Activated naive CD4-positive, alpha-beta T cell treated with anti-CD3 and anti-CD28 coated beads, Interleukin-2, amount 10 ng/mL, durations not matched to agents 7 days and 5 days (primary cell): ENCODE measurements around the gene PRRT4.

Experiments
- CTCF ChIA-PET: fragments of 350-600 bp; sonication (Branson Sonifier 250); formaldehyde crosslinking; loops from one replicate; lab custom pipeline; 2021; ENCODE audit warnings: antibody characterized with exemption; lab: Charles Lee
- DNase-seq: peaks from one replicate; pipeline ENCODE4 v3.0.0-alpha.2; 2020
- H3K27ac Mint-ChIP-seq: one replicate; pipeline ENCODE4 v1.8.0; 2021; ENCODE audit warnings: mild to moderate bottlenecking, moderate library complexity, mixed read lengths
- H3K27me3 Mint-ChIP-seq: one replicate; pipeline ENCODE4 v1.8.0; 2021; ENCODE audit warnings: mild to moderate bottlenecking, mixed read lengths
- H3K36me3 Mint-ChIP-seq: one replicate; pipeline ENCODE4 v1.8.0; 2021; ENCODE audit warnings: mixed read lengths
- H3K4me1 Mint-ChIP-seq: one replicate; pipeline ENCODE4 v1.8.0; 2021; ENCODE audit warnings: mixed read lengths
- H3K4me3 Mint-ChIP-seq: one replicate; pipeline ENCODE4 v1.8.0; 2021; ENCODE audit warnings: mild to moderate bottlenecking, moderate library complexity, mixed read lengths
- H3K9me3 Mint-ChIP-seq: one replicate; pipeline ENCODE4 v1.8.0; 2021; ENCODE audit warnings: mixed read lengths

The PRRT4 gene

DNA sequence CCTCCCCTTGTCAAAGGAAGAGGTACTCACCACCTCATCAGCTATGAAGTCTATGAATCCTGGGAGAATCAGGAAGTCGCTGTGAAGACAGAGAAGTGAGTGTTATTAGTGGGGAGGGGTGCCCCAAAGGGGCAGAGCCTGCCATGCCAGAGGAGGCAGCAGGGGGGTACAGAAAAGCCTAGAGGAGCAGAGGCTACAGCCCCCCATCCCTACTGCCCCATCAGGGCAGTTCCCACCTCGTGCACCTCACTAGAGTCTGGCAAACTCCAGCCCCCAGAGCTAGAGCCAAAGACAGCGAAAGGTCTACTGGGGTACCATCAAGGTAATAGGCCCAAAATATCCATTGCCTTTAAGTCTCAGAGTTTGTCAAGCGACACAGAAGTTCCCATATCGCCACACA lies 42.2 kb upstream of the PRRT4 start:
- peaks cover 20% of the 10 kb centered on the region for H3K36me3 Mint-ChIP-seq
- H3K9me3 Mint-ChIP-seq = no peaks in the 10 kb centered on the region
- peaks cover 21% of the 10 kb centered on the region for H3K27me3 Mint-ChIP-seq
- peaks cover 46% of the 10 kb centered on the region for H3K4me1 Mint-ChIP-seq
- H3K4me3 Mint-ChIP-seq = no peak overlapping the region
- H3K27ac Mint-ChIP-seq = no peak overlapping the region
- no peak for DNase-seq
- CTCF ChIA-PET = interaction anchor here (1.2 to 8.1 kb wide), 4 partner anchors 13 to 22 kb away, joined by 3 to 164 read pairs (median 9); no protein-coding TSS in a partner anchor

DNA sequence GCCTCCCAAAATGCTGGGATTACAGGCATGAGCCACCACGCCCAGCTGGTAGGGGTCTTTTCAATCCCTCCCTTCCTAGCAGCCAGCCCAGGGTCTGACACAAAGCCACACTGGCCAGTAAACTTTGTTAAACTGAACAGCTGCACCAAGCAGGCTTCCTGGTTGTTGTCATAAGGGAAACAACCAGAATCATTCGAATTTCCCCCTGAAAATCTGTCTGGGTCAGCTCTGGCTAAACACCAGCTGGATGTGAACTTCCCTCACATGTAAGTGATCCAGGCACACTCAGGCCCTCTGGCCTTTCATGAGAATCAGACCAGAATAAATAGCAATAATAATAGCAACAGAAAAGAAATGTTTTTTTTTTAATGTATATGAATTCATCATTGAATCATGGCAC lies 40.9 kb upstream of the PRRT4 start:
- no peak overlapping the region for H3K27ac Mint-ChIP-seq
- no peak for DNase-seq
- CTCF ChIA-PET = interaction anchor here (1.3 to 8.1 kb wide), 3 partner anchors 12 to 24 kb away, joined by 3 to 164 read pairs (median 15); no protein-coding TSS in a partner anchor
- H3K4me3 Mint-ChIP-seq = no peak overlapping the region
- peaks cover 30% of the 10 kb centered on the region for H3K36me3 Mint-ChIP-seq
- peaks cover 36% of the 10 kb centered on the region for H3K4me1 Mint-ChIP-seq
- H3K9me3 Mint-ChIP-seq = no peaks in the 10 kb centered on the region
- H3K27me3 Mint-ChIP-seq = peaks cover 12% of the 10 kb centered on the region

DNA sequence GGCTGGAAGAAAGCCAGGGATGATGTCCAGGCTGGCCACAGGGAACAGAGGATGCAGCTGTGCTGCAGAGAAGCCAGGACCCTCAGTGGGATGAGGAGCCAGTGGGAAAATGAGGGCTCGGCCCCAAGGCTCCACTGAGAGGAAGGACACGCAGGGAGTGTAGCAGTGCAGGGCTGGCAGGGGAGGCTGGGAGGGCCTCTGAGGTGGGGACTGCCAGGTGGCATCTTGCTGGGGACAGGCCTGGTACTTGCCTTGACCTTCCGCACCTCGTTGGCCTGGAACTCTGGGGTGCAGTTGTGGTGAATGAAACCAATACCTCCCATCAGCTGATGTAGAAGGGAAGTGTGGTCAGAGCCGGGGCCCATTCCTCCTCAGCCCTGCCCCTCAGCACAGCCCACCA lies 39.1 kb upstream of the PRRT4 start:
- no peaks in the 10 kb centered on the region for H3K27me3 Mint-ChIP-seq
- CTCF ChIA-PET = interaction anchor here (0.9 to 8.1 kb wide), 5 partner anchors 11 to 74 kb away, joined by 4 to 164 read pairs (median 6); no protein-coding TSS in a partner anchor
- peaks cover 38% of the 10 kb centered on the region for H3K36me3 Mint-ChIP-seq
- DNase-seq = no peak
- H3K9me3 Mint-ChIP-seq = no peaks in the 10 kb centered on the region
- H3K4me1 Mint-ChIP-seq = peaks cover 24% of the 10 kb centered on the region
- no peak overlapping the region for H3K4me3 Mint-ChIP-seq
- H3K27ac Mint-ChIP-seq = no peak overlapping the region

DNA sequence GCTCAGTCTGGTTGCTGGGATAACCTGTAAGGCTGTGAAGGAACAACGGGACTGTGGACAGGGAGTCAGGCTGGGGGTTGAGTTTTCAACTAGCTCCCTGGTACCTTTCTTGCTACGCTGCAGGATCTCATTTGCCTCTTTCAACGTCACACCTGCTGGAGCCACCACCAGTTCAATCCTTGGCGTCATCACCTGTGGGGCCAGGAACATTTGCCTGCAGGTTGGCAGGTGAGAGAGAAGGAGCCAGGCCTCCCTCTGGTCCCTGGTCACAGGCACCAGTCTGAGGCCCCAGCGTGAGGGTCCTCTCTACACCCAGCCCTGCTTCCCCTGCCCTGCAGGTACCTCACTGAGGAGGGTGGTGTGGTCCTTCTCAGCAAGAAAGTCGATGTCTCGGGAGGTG lies 38.5 kb upstream of the PRRT4 start:
- DNase-seq = no peak
- no peak overlapping the region for H3K4me3 Mint-ChIP-seq
- H3K27me3 Mint-ChIP-seq = no peaks in the 10 kb centered on the region
- H3K9me3 Mint-ChIP-seq = no peaks in the 10 kb centered on the region
- CTCF ChIA-PET = interaction anchor here (0.7 to 8.1 kb wide), 8 partner anchors 8 to 75 kb away, joined by 3 to 164 read pairs (median 6); no protein-coding TSS in a partner anchor
- peaks cover 23% of the 10 kb centered on the region for H3K4me1 Mint-ChIP-seq
- H3K27ac Mint-ChIP-seq = no peak overlapping the region
- H3K36me3 Mint-ChIP-seq = peaks cover 38% of the 10 kb centered on the region

DNA sequence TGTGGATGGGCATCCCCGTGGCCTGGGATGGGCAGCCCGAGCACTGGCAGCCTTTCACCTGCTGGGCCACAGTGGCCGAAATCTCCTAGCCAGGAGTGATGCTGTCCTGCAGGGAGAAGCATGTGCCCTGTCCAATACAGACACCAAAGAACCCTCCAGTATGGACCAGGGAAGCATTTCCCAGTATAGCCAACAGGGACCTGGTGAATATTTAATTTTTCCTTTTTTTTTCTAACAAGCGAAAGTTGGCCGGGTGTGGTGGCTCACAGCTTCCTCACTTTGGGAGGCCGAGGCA lies 37.3 kb upstream of the PRRT4 start:
- DNase-seq = no peak
- Mint-ChIP-seq H3K4me3 (no peak overlapping the region), H3K27me3 (no peaks in the 10 kb centered on the region), H3K9me3 (no peaks in the 10 kb centered on the region), H3K27ac (no peak overlapping the region), H3K36me3 (peaks cover 38% of the 10 kb centered on the region), H3K4me1 (peaks cover 10% of the 10 kb centered on the region)
- CTCF ChIA-PET = interaction anchor here (1.3 to 8.1 kb wide), 14 partner anchors 10 to 76 kb away, joined by 3 to 164 read pairs (median 8); no protein-coding TSS in a partner anchor

DNA sequence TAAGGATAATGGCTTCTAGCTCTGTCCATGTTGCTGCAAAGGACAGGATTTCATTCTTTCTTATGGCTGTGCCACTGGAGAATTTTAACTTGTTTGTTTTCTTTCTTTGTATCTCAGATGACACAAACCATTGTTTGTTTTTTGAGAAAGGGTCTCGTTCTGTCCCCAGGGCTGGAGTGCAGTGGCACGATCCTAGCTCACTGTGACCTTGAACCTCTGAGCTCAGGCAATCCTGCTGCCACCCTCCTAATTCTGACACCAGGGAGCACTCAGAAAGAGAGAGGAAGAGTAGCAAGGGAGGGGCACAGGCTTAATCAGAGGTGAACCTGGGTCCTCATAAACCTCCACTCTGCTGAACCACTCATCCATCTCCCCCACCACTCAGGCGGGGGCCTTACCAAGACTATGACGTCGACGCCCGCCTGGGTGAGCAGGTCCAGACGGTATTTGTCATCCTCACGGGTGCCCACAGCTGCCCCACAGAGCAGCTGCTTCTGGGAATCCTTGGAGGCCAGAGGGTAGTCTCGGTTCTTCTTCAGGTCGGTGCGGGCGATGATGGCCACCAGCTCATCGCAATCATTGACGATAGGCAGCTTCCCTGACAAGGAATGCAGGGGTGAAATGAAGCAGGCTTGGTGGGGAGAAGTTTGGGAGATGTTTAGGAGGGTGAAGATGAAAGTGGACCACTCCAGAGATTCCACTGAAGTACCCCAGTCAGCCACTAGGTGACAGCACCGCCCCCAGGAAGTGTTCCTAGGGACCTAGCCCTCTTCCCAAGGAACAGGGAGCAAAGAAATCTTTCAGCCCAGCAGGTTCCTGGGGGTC lies 36.7 kb upstream of the PRRT4 start:
- peak; percentile 62 for DNase-seq
- Mint-ChIP-seq H3K36me3 (peaks cover 36% of the 10 kb centered on the region), H3K9me3 (no peaks in the 10 kb centered on the region), H3K4me1 (peaks cover 6% of the 10 kb centered on the region), H3K27me3 (no peaks in the 10 kb centered on the region), H3K27ac (no peak overlapping the region), H3K4me3 (no peak overlapping the region)
- CTCF ChIA-PET = interaction anchor here (1.0 to 8.1 kb wide), 17 partner anchors 9 to 62 kb away, joined by 3 to 164 read pairs (median 7); no protein-coding TSS in a partner anchor

DNA sequence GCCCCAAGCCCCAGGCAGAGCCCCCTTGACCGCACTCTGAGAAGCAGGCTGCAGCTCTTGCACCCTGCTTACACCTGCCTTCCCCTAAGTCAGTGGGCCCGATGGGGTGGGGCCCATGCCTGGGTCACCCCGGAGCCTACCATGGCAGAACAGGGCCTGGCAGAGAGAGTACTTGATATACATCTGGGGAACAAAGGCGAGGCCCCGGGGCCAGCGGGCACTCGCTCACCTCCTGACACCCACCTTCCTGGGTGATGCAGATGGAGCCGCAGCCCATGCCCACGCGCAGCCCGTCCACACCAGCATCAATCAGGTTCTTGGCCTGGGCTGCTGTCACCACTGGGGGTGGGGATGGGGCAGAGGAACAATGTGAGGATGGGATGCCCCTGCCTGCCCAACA lies 34.9 kb upstream of the PRRT4 start:
- H3K27me3 Mint-ChIP-seq = no peaks in the 10 kb centered on the region
- H3K27ac Mint-ChIP-seq = no peak overlapping the region
- H3K36me3 Mint-ChIP-seq = peaks cover 27% of the 10 kb centered on the region
- no peaks in the 10 kb centered on the region for H3K9me3 Mint-ChIP-seq
- CTCF ChIA-PET = interaction anchor here (0.6 to 2.7 kb wide), 5 partner anchors 23 to 64 kb away, joined by 3 to 24 read pairs (median 5); no protein-coding TSS in a partner anchor
- no peak for DNase-seq
- H3K4me3 Mint-ChIP-seq = no peak overlapping the region
- H3K4me1 Mint-ChIP-seq = no peaks in the 10 kb centered on the region

DNA sequence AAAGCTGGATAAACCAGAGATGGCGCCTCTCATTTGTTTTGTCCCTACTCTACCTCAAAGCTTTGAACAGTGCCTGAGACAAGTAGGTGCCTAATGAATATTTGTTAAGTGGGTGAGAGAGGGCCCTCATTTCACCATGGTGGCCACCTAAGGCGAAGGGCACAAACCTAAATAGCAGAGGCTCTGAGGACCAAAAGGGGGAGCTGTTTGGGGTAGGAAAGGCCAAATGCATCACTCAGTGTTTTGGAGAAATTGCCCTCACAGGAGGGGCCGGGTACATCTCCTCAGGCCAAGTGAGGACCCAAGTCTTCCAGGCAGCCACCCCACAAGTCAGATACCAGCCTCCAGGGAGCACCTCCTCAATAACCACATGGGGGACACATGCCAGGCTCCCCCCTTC lies 34.3 kb upstream of the PRRT4 start:
- no peak for DNase-seq
- H3K36me3 Mint-ChIP-seq = peaks cover 24% of the 10 kb centered on the region
- CTCF ChIA-PET = interaction anchor here (1.0 to 2.3 kb wide), 5 partner anchors 9 to 48 kb away, joined by 4 to 6 read pairs (median 5); no protein-coding TSS in a partner anchor
- H3K4me3 Mint-ChIP-seq = no peak overlapping the region
- no peaks in the 10 kb centered on the region for H3K9me3 Mint-ChIP-seq
- no peaks in the 10 kb centered on the region for H3K4me1 Mint-ChIP-seq
- H3K27me3 Mint-ChIP-seq = no peaks in the 10 kb centered on the region
- H3K27ac Mint-ChIP-seq = no peak overlapping the region

DNA sequence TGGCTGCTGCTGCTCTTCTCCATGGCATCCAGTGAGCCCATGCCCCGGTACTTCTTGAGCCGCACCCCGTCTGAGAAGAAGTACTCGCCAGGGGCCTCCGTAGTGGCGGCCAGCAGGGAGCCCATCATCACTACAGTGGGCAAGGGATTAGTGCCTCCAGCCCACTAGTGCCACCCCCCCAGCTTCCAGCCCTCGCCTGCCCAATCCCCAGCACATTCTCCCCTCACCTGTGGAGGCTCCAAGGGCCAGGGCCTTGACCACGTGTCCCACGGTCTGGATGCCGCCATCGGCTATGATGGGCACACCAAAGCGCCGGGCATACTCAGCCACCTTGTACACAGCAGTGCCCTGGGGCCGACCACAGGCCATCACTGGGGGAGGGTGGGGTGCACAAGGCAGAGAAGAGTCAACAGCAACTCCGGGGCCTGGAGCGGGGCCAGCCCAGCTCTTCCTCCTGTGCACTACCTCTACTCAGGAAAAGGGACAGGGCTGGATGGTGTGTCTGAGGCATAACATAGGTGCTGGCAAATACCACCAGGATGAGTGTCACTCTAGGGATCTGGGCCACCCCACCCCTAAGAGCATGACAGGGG lies 33.5 kb upstream of the PRRT4 start:
- CTCF ChIA-PET = interaction anchor here (1.0 to 2.3 kb wide), 6 partner anchors 8 to 47 kb away, joined by 4 to 6 read pairs (median 5); no protein-coding TSS in a partner anchor
- H3K36me3 Mint-ChIP-seq = peaks cover 24% of the 10 kb centered on the region
- H3K4me3 Mint-ChIP-seq = no peak overlapping the region
- H3K4me1 Mint-ChIP-seq = no peaks in the 10 kb centered on the region
- DNase-seq = no peak
- peaks cover 2% of the 10 kb centered on the region for H3K27me3 Mint-ChIP-seq
- no peak overlapping the region for H3K27ac Mint-ChIP-seq
- no peaks in the 10 kb centered on the region for H3K9me3 Mint-ChIP-seq

DNA sequence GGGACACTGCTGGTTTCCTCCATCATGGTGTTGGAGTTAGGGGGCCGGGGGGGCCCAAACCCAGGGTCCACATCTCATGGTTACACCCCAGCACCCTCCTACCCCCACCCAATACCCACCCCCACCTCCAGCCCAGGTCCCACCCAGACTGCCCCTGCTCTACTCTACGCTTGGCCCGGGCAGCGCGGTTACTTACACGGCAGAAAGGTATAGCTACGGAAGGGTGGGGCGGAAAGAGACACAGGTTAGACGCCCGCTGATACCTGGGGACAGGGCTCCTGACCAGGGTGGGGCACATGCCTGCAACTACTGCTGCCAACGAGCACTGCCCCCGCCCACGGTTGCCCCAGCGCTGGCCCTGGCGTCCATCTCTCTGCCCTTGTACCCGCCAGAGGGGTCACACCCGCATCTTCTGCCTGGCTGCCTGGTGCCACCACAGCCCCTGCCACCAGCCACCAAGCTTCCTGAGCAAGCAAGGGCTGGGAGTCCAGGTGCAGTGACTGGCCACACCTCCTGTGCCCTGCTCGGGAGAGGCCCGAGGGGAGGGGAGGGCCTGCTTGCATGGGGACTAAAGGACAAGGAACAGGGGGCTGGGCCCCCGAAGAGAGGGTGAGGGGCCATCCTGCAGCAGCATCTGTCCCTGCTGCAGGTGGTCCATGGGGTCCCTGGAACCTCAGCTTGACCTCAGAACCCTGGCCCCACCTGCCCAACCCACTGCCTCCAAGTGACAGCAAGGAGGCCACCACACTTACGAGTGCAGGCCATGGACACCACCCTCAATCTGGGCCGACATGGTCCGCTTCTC lies 32.2 kb upstream of the PRRT4 start:
- DNase-seq = no peak
- peaks cover 19% of the 10 kb centered on the region for H3K36me3 Mint-ChIP-seq
- peaks cover 13% of the 10 kb centered on the region for H3K27me3 Mint-ChIP-seq
- H3K9me3 Mint-ChIP-seq = no peaks in the 10 kb centered on the region
- H3K27ac Mint-ChIP-seq = no peak overlapping the region
- H3K4me1 Mint-ChIP-seq = no peaks in the 10 kb centered on the region
- CTCF ChIA-PET = interaction anchor here (0.9 to 1.5 kb wide), 3 partner anchors 31 to 43 kb away, joined by 3 to 5 read pairs (median 3); no protein-coding TSS in a partner anchor
- H3K4me3 Mint-ChIP-seq = no peak overlapping the region

DNA sequence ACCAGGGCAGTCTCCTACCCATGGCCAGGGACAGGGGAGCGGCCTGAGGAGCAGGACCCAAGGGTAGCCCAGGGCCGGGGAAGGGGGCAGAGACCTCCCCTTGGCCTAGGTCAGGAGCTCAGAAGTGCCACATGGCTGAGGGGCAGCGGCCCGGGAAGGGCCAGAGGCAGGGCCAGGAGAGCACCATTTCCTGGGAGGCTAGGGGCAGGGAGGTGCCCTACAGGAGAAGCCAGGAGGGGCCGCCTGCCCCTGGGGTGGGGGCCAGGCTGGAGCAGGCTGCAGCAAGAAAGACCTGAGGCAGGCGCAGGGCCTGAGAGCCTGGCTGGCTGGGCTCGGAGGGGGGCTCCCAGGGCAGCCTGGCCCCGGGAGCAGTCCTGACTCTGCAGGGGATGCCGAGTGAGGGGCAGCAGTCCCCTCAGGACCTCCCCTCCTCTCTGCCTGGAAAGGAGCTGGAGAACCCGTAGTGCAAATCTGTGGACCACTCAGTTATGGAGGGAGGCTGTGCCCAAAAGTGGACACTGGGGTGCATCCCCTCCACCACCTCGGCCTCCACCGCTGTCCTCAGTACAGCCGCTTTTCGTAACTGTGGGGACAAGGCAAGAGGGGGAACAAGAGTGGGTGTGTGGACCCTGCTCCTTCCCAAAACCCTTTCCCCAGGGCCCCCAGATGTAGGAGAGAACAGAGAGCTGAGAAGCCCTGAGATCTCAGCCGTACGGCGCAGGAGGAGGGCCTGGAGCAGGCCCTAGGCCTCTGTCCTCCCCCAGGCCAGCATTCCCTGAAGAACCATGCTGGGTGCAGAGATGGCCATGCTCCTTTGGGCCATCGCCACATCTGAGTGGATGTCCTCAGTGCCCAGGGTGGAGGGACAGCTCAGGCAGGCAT lies 31.2 kb upstream of the PRRT4 start:
- CTCF ChIA-PET = interaction anchor here (1.2 to 8.5 kb wide), 2 partner anchors 34 to 43 kb away, joined by 3 to 183 read pairs; no protein-coding TSS in a partner anchor
- Mint-ChIP-seq H3K4me3 (no peak overlapping the region), H3K27ac (no peak overlapping the region), H3K36me3 (peaks cover 13% of the 10 kb centered on the region), H3K4me1 (no peaks in the 10 kb centered on the region), H3K27me3 (peaks cover 24% of the 10 kb centered on the region), H3K9me3 (no peaks in the 10 kb centered on the region)
- DNase-seq = no peak

DNA sequence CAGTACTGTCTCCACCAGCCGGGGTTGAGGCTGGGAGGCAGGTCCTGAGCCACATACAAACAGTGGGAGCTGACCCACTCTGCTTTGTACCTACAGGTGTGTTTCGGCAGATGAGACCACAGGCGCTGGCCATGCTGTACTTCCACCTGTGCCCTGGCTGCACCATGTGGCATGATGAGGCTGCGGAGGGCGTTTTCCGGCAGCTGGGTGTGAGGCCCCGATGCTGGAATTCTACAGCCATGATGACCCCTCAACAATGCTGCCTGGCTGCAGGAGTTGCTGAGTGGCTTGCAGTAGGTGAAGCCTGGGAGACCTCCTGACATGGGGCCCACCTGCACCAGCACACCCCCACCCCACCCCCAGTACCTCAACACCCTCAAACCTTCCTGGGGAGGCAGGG lies 30.3 kb upstream of the PRRT4 start:
- H3K27me3 Mint-ChIP-seq = peaks cover 33% of the 10 kb centered on the region
- H3K4me1 Mint-ChIP-seq = no peaks in the 10 kb centered on the region

More for the DNA sequence above, 30.3 kb upstream of the PRRT4 start:
- no peaks in the 10 kb centered on the region for H3K9me3 Mint-ChIP-seq
- DNase-seq = no peak
- no peak overlapping the region for H3K4me3 Mint-ChIP-seq
- CTCF ChIA-PET = interaction anchor here (1.4 to 8.5 kb wide), 3 partner anchors 13 to 43 kb away, joined by 8 to 183 read pairs (median 48); no protein-coding TSS in a partner anchor
- peaks cover 6% of the 10 kb centered on the region for H3K36me3 Mint-ChIP-seq
- no peak overlapping the region for H3K27ac Mint-ChIP-seq
